CD4-positive, alpha-beta T cell treated with Interleukin-21 for 1 hour (primary cell): ENCODE results near the gene SLC35G2.
"Not testable (repeated sequence)": the region's sequence is repeated elsewhere in the genome, so short reads cannot be mapped to it uniquely, and the experiment has no call there.

ENCODE experiments used
- DNase-seq: peaks from one replicate; pipeline ENCODE4 v3.0.0-alpha.2; 2020

SLC35G2 gene

GRCh38 chr3:136818769-136819391 lies at the start of gene SLC35G2:
TSS of gene SLC35G2 (plus strand) at chr3:136819126. CDS start at chr3:136854461, 35,335 bp downstream.
- DNase-seq = peak; percentile 42

GRCh38 chr3:136772709-136773108 lies 46.2 kb upstream of the SLC35G2 start:
- no peak for DNase-seq

DNA sequence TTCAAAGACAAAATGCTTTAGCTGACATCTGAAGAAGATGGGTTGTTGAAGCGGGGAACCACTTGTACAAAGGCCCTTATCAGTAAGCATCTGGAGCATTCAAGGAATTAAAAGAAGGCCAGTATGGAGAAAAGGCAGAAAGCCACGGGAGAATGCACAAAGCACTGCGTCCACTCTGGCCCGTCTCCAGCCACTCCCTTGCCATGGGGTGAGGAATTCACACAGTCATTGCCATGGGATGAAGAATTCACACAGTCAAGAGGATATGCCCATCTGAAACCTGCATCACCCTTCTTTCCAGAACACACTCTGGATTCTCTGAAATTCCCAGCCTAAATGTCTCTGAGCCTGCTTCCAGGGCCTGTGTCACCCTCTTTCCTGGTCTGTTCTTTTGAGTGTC lies 40.1 kb upstream of the SLC35G2 start:
- DNase-seq = no peak

DNA sequence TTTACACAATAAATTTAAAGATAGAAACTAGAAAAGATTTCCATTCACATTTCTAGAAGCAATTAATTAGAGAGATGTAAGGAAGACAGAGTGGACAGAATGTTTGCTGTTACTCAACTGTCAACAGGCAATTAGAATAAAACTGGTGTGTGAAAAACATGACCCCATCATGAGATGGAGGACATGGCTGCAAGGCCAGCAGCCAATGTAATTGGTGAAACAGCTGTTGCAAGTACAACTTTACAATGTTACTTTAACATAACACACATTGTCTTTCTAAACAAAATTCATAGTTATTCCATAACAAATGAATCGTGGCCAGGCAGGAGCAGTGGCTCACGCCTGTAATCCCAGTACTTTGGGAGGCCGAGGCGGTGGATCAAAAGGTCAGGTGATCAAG lies 38.2 kb upstream of the SLC35G2 start:
- DNase-seq = no peak

GRCh38 chr3:136783708-136784191 lies 35.2 kb upstream of the SLC35G2 start:
- DNase-seq = no peak

- DNase-seq = peak; percentile 33
These were observed 31.6 kb upstream of the SLC35G2 start for GRCh38 chr3:136787349-136787748.

DNA sequence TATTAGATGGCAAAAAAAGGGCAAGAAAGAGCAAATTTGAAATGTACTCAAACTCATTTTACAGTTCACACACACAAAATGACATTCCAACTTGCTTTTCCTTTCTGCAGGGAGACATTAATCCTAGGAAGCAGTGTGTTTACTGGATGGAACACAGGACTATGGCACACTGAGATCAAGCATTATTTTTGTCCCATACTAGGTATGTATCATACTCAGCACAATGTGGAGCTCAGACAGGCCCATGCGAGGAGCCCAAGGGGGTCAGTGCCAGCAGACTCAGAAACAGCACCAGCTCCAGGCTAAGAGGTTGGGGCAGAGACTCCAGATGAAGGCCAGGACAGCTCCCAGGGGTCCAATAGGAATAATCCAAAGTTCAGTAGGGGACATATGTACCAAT lies 30.8 kb upstream of the SLC35G2 start:
- no peak for DNase-seq

- DNase-seq = no peak
These were observed 28.9 kb upstream of the SLC35G2 start for GRCh38 chr3:136789976-136790375.

- no peak for DNase-seq
These were observed 28.1 kb upstream of the SLC35G2 start for GRCh38 chr3:136790786-136791185.

DNA sequence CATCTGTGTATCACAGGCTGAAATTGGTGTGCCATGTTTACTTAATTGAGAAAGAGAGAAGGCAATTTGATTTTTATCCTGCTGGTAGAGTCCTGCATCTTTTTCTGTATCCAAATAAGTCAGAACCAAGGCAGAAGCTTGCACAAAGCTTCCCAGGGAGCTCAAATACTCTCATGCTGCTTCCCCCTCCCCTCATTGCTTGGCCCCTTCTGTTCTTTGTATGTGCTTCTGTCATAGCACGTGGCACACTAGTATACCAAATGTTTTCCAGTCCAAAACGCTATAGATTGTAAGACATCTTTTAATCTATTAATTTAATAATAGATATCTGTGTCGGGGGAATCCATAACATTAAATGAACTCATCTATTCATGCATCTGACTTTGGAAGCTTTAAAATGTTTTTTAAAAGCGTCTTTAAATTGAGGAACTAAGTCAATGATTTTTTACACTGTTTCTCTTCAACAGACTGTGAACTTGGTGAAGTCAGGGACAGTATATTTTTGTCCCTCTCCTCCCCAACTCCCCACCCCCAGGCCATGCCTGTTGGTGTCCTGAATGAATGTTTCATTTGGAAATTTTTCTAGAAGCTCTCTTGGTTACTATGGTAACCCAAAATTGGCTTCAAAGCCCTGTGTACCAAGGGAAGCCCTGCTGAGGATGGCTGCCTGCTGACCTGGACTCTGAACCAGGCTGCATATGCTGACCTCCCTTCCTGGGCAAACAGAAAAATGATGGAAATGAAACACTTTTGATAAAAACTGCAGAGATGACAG lies 26.2 kb upstream of the SLC35G2 start:
- no peak for DNase-seq

DNA sequence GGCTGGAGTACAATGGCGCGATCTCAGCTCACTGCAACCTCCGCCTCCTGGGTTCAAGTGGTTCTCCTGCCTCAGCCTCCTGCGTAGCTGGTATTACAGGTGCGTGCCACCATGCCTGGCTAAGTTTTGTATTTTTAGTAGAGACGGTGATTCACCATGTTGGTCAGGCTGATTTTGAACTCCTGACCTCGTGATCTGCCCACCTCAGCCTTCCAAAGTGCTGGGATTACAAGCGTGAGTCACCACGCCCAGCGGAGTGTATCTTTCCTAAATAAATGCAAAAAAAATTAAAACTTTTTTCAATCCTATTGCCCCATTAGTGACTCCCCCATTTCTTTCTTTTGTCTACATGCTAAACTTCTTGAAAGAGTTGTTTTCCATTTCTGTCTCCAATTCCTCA lies 17.8 kb upstream of the SLC35G2 start:
- DNase-seq = not testable (repeated sequence)

GRCh38 chr3:136802481-136802996 lies 16.4 kb upstream of the SLC35G2 start:
- no peak for DNase-seq

DNA sequence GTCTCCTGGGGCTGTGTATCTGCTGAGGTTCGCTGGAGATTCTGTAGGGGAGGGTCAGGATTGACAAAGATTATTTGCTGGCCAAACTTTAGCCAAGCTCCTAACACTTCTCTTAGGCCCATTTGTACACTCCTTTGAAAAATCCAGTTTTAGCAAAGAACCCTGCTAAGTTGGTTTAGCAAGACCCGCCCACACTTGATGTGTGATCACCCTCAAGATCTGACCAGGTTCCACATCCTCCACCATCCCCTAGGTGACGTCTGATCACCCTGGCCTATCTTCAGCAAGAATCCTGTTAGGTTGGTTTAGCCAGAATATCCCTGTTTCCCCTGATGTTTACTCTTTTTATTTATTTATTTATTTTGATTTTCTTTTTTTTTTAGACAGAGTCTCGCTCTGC lies 14.8 kb upstream of the SLC35G2 start:
- DNase-seq = peak; percentile 13

DNA sequence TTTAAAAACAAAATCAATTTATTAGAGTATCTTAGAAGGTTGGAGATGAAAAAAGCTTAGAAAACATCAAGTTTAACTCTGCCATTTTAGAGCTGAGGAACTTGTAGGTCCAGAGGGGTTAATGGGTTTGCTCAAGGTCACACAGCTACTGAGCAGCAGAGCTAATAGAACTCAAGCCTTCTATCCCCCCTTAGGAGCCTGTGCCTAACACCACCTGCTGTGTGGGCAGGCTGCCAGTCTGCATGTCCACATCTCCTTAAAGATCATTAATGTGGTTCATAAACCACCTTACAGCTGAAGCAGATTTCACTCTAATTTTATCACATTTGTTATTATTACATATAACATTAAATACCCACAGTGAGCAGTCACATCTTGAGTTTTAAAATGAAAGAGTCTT lies 14.1 kb upstream of the SLC35G2 start:
- DNase-seq = no peak

GRCh38 chr3:136805795-136806194 lies 13.1 kb upstream of the SLC35G2 start:
- no peak for DNase-seq

GRCh38 chr3:136811701-136812100 lies 7.2 kb upstream of the SLC35G2 start:
- no peak for DNase-seq

DNA sequence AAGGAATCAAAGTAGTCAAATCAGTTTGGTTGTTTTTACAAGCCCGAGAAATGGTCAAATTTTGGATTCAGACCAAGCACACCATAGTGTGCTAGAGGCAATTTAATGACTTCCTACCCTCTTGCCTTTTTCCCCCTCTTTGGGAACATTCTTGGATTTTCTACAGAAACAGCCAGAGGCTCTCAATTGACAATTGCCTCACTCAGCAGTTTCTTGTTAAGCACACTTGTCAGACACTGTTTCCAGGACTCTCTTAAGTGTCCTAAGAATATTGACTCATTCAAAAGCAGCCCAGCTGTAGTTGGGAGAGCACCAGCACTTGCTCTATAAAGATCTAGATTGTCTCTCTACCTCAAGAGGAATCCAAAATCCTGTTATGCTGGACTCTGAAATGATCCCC lies 1.5 kb upstream of the SLC35G2 start:
- no peak for DNase-seq

- peak; percentile 49 for DNase-seq
These were observed 646 bp upstream of the SLC35G2 start for GRCh38 chr3:136818191-136818768.

DNA sequence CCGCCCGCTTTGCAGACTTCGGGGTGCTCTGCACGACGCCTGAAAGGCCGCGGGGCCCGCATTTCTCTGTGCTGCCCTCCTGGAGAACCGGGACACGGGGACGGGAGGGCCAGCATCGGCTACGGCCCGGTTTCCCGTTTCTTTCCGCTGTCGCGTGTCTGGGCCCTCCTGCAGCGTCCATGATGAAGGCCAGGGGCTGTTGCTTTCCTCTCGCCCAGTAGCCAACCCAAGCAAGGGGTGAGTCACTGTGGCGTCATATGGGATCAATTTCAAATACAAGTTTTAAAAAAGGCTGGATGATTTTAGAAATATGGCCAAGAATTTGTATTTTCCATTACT lies 435 bp downstream of the SLC35G2 start:
- DNase-seq = no peak

- DNase-seq = peak; percentile 29
These were observed 1.1 kb downstream of the SLC35G2 start for GRCh38 chr3:136819731-136820679.

- no peak for DNase-seq
These were observed 12.5 kb downstream of the SLC35G2 start for GRCh38 chr3:136831461-136831860.

DNA sequence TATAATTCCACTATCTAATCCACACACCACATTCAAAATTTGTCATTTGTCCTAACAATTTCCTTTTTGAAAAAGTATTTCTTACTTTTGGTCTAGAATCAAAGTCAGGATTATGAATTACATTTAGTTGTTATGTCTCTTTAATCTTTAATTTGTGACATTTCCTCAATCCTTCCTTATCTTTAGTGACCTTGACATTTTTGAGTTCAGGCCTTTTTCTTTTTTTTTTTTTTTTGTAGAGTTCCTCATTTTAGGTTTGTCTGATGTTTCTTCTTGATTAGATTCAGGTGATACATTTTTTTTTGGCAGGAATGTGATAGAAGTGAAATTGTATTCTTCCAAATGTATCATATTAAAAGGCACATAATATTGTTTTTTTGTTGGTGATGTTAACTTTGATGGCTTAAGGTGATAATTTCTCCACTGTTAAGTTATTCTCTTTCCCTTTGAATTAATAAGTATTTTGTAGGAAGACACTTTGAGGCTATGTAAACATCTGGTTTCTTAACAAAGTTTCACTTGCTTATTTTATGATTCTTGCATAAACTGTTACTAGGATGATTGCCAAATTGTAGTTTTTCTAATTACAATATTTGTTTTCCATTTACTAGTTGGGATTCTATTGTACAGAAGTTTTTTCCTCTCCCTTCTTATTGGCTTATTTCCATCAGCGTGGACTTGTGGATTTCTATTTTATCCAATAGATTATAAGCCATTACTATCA lies 16.3 kb downstream of the SLC35G2 start:
- DNase-seq = no peak
